Measurements from ENCODE around the gene LAMC2.
"Not testable (repeated sequence)": the region's sequence is repeated elsewhere in the genome, so short reads cannot be mapped to it uniquely, and the experiment has no call there.

LAMC2 gene

DNA sequence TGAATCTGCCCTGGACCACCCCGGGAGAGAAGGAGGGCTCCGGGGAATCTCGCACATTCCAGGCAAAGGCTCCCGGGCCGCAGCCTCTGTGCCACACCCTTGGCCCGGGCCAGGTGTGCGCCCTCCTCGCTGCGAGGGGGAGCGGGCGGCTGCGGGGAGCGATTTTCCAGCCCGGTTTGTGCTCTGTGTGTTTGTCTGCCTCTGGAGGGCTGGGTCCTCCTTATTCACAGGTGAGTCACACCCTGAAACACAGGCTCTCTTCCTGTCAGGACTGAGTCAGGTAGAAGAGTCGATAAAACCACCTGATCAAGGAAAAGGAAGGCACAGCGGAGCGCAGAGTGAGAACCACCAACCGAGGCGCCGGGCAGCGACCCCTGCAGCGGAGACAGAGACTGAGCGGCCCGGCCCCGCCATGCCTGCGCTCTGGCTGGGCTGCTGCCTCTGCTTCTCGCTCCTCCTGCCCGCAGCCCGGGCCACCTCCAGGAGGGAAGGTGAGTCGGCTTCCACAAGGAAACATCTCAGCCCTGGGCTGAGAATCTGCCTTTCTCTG, at the start of gene LAMC2:
Gene LAMC2 (plus strand): TSS at position 324 of the 550 bp plus-strand sequence. CDS start 89 bp downstream, at position 413.
- no peak for DNase-seq (ENCODE audit: low read depth in 2 of 2)

DNA sequence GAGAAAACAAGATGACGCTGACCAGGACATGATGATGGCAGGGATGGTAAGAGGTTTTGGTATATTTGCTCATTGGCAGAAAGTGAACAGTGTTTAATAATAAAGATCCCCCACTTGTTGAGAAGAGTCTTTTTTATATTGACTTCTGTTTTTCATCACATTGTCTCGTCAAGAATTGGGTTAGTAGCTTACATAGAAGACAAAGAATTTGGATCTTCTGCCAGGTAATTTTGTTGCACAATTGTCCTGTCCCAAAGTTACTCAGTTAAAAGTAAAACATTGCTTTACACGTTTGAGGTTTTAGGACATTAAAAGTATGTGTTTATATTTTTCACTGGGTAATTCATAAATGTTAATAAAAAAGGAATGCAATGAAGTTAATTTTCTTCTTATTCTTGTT, 48.3 kb upstream of the LAMC2 start:
- DNase-seq (ENCODE audit: low read depth in 2 of 2), result no peak

DNA sequence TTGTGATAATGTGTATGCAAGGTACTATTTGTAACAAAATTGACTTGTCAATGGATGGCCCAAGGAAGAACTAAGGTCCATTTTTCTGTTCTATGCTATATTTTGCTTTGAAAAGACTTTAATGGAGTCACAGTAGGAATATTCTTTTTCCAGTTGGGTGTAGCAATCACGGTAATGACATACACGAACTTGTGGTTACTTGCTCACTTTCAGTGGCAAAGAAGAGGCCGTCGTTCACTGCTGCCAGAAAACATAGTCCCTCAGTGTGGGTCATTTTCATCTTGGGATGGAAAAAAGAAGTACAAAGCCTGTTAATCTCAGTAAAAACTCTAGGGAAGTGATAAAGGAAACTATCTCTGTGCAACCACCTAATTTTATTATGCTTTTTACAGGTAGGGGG, 47.8 kb upstream of the LAMC2 start:
- DNase-seq (ENCODE audit: low read depth in 2 of 2), result no peak

DNA sequence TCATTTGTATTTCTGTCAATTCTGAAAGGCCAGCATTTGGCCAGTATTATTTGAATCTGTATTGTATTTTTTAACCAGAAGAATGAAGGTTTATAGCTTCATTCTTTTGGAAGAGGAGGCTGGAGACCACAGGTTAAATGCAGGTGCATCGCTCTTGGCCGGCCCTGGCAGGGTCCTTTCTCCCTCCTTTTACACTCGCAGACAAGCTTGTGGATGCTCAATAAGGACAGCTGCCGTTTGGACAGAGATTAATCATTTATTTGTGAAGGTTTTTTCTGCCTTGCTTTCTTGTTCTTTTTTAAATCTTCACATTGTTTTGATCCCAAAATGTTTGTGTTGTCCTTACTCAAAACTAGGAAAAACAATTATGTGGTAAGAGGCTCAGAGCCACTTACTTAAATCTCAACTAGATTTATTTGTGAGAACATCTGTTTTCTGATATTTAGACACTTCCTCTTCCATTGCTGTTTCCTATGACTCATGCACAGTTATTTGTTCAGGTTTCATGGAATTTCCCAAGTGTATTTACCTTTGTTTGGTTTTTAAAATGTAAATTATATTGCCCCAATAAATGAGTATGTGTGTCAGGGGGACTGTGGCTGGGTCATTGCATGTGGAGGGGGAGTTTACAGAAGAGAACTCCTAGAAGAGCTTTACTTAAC, 46.7 kb upstream of the LAMC2 start:
- no peak for DNase-seq (ENCODE audit: low read depth in 2 of 2)

DNA sequence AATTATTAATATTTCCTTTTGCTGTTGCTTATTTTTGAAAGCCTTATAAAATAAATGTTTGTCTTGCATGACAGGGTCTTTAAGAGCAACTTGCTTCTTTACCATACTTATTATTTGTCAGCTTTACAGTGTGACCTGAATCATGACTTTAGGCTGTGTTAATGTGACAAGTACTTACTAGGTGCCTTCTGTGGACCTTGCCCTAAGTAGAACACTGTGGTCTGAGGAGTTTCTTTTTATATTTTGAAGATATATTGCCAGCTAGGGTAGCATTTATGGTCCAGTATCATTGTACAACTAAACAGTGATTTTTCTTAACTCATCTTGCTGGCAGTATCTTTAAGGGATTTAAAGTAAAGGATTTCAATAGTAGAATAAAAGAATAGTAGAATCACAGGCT, 45.4 kb upstream of the LAMC2 start:
- no peak for DNase-seq (ENCODE audit: low read depth in 2 of 2)

DNA sequence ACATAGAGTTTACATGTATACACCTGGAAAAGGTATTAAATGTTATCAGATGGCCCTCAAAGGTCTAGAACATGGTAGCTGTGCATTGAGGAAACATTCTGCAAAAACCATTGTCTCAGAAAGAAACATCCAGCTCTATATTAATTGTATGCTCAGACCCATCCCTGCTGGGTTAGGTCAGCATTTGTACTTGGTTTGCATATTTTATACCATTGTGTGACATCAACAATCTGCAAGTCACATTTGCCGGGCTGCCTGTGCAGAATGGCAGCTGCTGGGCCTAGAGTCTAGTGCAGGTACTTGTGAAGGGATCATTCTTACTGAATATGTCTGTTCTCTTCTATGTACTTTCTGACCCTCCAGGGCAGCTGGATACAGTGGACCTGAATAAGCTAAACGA, 43.9 kb upstream of the LAMC2 start:
- no peak for DNase-seq (ENCODE audit: low read depth in 2 of 2)

DNA sequence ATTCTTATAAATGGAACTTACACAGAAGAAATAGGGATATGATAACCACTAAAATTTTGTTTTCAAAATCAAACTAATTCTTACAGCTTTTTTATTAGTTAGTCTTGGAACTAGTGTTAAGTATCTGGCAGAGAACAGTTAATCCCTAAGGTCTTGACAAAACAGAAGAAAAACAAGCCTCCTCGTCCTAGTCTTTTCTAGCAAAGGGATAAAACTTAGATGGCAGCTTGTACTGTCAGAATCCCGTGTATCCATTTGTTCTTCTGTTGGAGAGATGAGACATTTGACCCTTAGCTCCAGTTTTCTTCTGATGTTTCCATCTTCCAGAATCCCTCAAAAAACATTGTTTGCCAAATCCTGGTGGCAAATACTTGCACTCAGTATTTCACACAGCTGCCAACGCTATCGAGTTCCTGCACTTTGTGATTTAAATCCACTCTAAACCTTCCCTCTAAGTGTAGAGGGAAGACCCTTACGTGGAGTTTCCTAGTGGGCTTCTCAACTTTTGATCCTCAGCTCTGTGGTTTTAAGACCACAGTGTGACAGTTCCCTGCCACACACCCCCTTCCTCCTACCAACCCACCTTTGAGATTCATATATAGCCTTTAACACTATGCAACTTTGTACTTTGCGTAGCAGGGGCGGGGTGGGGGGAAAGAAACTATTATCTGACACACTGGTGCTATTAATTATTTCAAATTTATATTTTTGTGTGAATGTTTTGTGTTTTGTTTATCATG, 42.3 kb upstream of the LAMC2 start:
- DNase-seq (ENCODE audit: low read depth in 2 of 2), result no peak

DNA sequence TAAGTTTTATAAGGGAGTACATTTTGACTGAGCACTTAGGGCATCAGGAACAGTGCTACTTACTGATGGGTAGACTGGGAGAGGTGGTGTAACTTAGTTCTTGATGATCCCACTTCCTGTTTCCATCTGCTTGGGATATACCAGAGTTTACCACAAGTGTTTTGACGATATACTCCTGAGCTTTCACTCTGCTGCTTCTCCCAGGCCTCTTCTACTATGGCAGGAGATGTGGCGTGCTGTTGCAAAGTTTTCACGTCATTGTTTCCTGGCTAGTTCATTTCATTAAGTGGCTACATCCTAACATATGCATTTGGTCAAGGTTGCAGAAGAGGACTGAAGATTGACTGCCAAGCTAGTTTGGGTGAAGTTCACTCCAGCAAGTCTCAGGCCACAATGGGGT, 41.3 kb upstream of the LAMC2 start:
- no peak for DNase-seq (ENCODE audit: low read depth in 2 of 2)

DNA sequence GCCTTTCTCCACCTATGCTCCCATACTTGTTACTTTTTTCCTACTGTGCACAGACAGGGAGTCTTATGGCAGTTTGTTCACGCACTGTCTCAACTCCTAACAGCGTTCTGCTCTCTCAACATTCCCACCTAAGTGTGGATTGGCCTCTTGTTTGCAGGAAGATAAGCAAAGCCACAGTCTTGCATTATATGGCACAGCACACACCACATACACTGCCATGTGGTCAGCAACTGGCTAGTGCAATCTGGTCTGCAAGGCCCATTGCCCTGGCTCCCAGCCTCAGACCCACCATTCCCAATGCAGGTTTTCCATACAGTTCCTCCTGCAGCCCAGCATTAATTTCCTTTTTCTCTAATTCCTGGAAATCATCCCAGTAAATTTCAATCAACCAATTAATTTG, 38.3 kb upstream of the LAMC2 start:
- no peak for DNase-seq (ENCODE audit: low read depth in 2 of 2)

DNA sequence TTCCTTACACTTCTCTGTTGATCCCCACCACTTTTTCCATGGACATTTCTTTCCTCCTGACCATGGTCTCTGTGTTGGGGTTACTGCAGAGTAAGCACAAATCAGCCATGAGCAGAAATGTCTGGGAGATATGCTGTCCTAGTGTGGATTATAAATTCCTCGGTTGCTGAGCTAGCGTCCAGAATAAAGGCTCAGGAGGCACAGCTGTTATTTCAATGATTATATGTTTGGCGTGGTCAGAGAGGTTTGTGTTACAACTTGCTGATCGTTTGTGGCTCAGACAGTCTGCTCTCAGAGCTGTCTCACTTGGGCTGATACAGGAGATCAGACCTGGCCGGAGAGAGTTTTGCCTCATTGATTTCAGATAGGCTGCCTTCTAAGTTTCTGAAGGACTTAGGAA, 37.5 kb upstream of the LAMC2 start:
- no peak for DNase-seq (ENCODE audit: low read depth in 2 of 2)

DNA sequence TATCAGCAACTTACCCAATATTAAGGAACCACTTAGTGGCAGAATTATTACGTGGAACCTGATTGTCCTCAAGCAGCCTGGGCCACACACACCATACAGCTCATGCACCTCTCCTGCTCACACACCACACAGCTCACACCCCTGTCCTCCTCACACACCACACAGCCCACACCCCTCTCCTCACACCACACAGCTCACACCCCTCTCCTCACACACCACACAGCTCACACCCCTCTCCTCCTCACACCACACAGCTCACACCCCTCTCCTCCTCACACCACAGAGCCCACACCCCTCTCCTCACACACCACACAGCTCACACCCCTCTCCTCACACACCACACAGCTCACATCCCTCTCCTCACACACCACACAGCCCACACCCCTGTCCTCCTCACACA, 36.8 kb upstream of the LAMC2 start:
- DNase-seq (ENCODE audit: low read depth in 2 of 2), result no peak

DNA sequence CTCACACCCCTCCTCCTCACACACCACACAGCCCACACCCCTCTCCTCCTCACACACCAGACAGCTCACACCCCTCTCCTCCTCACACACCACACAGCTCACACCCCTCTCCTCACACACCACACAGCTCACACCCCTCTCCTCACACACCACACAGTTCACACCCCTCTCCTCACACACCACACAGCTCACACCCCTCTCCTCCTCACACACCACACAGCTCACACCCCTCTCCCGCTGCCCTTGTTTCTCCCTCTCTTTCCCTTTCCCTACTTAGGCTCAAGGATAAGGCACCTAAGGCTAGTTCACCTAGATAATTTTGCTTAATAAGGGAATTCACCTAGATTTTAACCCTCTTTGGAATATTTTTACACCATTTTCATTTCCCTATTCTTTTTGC, 36.0 kb upstream of the LAMC2 start:
- DNase-seq (ENCODE audit: low read depth in 2 of 2), result not testable (repeated sequence)

DNA sequence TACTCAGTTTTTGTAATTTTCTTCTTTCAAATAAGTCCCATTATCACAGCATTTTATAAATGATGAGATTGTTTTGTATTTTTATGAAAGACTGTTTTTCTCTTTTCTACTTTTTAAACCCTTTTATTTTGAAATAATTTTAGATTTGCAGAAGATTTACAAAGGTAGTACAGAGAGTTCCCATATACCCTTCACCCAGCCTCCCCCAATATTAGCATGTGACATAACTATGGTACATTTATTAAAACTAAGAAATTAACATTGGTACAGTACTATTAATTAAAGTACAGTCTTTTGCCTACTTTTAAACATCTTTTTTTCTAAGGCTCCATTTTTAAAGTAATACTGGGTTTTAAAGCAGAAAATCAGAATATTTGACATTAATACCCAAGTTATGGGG, 35.6 kb upstream of the LAMC2 start:
- no peak for DNase-seq (ENCODE audit: low read depth in 2 of 2)

DNA sequence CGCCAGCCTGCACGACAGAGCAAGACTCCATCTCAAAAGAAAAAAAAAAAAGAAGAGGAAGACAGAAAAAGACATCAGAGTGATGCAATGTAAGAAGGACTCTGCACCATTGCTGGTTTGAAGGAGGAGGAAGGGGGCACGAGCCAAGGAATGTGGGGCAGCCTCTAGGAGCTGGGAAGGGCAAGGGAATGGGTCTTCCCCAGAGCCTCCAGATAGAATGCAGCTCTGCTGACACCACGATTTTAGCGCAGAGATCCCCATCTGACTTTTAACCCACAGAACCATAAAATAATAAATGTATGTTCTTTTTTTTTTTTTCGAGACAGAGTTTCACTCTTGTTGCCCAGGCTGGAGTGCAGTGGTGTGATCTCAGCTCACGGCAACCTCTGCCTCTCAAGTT, 33.9 kb upstream of the LAMC2 start:
- DNase-seq (ENCODE audit: low read depth in 2 of 2), result no peak

DNA sequence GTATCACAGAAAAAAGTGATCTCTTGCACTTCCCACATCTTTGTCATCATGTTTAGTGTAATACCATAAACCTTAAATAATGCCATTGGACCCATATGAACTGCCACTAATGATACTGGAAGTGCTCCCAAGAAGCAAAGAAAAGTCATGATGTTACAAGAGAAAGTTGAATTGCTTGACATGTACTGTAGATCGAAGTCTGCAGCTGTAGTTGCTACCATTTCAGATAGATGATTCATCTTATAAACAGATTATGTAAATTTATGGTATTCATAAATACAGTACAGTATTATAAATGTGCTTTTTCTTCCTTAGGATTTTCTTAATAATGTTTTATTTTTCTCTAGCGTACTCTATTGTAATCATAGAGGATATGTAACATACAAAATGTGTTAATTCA, 30.1 kb upstream of the LAMC2 start:
- DNase-seq (ENCODE audit: low read depth in 2 of 2), result no peak

DNA sequence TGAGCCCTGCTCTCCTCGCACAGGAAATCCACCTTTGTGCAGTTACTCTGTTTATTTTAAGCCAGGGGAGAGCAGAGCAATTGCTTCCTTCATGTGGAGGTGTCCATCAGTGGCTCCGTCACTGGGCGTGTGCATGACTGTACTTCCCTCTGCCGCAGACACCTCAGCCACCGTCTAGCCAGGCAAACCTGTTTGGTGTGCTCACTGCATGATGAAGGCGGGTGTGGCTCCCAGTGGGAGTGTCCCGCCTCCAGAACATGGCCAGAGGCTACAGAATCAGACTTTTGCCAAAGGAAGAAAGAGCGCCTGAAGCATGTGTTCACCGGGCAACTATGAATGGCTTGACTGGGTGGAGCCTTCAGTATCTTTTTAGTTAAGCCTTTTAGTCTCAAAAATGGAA, 26.1 kb upstream of the LAMC2 start:
- no peak for DNase-seq (ENCODE audit: low read depth in 2 of 2)

DNA sequence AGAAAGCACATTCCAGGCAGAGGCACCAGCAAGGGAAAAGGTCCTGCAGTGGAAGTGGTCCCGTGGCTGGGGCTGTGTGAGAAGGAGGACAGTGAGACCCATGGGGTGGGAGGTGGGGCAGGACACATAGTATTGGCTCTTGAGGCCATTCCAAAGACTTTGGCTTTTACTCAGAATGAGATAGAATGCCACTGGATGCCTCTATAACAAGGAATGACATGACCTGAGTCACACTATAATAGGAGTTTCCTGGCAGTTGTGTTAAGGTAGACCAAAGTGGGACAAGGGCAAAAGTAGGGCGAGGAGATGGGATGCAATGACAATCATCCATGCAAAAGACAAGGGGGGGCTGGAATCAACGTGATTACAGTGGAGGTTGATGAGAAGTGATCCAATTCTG, 24.7 kb upstream of the LAMC2 start:
- DNase-seq (ENCODE audit: low read depth in 2 of 2), result no peak

DNA sequence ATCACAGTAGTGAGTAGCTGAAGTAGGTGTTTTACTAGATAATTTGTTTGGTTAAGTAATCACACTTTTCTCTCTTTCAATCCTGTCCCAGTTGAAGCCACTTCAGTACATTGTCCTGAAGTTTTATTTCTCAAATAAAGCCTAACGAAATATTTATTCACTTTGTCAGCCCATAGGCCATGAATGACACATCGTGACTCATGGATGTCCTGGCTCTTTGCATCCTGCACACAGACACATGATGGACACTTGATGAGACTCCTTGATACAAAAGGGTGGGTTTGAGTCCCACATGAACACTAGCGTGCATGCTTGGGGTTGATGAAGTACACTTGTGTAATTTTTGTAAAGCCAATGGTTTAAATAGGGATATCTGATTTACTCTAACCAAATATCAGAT, 22.7 kb upstream of the LAMC2 start:
- no peak for DNase-seq (ENCODE audit: low read depth in 2 of 2)

DNA sequence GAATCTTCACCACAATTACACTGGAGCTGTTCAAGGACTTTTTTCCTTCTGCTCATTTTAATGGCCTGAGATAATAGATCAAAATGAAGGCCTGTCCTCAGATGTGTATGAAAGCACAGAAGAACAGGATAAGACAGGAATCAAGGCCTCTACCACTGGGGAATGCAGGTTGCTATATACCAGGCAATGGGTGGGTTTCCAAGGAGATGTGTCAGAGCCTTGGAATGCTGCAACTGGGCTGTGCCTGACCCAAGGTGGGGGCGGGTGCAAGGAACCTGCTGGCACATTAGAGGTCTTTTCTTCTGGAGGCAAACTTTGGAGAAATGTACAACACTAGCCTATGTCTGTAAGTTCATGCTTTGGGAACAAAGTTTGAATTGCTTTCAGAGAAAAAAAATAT, 21.7 kb upstream of the LAMC2 start:
- no peak for DNase-seq (ENCODE audit: low read depth in 2 of 2)

DNA sequence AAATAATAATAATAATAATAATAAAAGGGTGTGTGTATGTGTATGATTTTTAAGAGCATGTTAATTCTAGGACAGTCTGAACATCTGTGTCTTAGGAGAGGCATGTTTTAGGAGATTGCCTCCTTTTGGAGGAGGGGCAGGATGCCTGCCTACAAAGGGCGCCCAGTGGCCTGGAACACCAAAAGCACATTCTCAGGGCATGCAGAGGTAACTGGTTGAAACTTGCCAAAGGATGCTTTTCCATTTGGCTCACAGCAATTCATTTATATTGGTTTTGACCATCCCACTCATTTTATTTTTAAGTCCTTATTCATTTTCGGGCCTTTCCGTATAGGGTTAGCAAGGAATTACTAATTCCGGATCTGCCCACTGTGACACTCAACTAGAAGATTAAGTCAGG, 21.1 kb upstream of the LAMC2 start:
- DNase-seq (ENCODE audit: low read depth in 2 of 2), result no peak

DNA sequence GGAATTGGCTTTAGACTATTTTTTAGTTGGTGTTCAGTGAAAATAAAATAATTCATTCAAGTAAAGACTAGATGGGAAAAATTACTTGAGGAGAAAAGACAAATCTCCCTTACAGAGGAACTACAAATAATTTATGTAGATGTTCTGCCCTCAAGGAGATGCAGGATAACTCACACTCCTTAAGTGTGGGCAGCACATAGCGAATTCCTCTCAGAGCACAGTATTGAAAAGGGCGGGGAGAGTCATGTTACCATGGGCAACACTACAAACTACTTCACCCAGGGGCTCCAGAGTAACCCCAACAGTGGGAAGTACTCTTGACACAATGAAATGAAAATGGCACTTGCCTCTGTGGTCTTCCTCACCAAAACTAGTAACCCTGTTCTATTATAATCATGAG, 20.6 kb upstream of the LAMC2 start:
- no peak for DNase-seq (ENCODE audit: low read depth in 2 of 2)

DNA sequence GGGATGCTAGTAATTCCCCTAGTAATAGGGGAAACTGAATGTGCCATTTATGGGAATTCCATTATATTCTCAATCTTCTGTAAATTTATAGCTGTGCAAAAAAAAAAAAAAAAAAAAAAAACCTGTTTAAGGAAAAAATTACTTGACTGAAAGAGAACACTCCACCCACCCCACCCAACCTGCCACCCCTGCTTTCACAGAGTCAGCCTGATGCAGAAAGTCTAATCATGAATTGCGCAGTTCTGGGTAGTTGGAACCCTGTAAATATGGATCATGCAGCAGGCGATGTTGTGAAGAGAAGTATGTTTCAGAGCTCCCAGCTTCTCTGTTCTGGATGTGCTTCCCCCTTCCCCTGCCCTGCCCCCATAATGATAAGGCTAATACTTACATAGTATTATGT, 19.6 kb upstream of the LAMC2 start:
- no peak for DNase-seq (ENCODE audit: low read depth in 2 of 2)

DNA sequence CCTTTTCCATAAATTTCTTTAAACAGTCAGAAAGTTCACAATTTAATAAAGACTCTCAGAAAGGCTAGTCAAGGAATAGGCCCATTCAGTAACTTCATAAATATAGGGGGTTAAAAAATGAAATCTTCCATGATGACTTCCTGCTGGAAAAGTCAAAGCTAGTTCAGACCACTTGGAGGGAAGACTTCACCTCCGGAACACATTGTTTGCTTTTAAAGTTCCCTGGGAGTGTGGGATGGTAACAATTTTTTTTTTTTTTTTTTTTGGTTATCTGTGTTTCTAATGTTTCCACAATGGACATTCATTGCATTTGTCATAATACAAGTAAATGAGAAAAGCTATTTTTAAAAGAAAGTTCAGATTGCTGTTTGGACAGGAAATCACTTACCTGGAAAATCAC, 18.4 kb upstream of the LAMC2 start:
- no peak for DNase-seq (ENCODE audit: low read depth in 2 of 2)

DNA sequence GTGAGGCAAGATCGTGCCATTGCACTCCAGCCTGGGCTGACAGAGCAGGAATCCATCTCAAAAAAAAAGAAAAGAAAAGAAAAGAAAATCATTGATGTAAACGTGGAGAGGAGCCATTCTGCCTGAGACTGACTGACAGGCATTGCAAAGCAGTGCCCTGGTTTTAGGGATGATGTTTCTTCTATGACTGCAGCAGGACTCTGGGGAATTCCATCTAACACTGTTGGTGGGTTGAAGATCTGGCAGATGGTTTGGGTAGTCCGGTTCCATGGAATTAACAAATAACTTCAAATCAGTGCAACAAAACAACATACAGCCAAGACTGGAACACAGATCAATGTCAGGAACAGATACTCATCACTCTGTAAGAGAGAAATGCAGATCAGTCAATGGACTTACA, 17.8 kb upstream of the LAMC2 start:
- DNase-seq (ENCODE audit: low read depth in 2 of 2), result no peak
